ENCODE measurements around the gene MAPK6. TPM values are rescaled to one million over a fixed set of nuclear protein-coding genes. Genes with fewer than 3 reads are reported as not detected.

The MAPK6 gene
- total and polyA plus RNA-seq, 9 of the 15 experiments (the other 6 are each of a cell fraction or from before 2014, with no cell fraction given) = 28.5 to 97.1 (median 74.0) TPM

GRCh38 chr15:52018693-52019393 is at the start of gene MAPK6 (continued):
- TF ChIP-seq CEBPG (CRISPR knock-in tag; IDR thresholded peaks at IDR 0.05) = no peak
- TF ChIP-seq CEBPG (tag; conservative IDR thresholded peaks at IDR 0.05 in 1 of 2, IDR thresholded peaks at IDR 0.05 in 1 of 2) = no peak
- TF ChIP-seq ZBED1 (IDR thresholded peaks at IDR 0.05) = peak; percentile 74; the same call in 1 of the 2 replicates
- TF ChIP-seq MECOM (CRISPR knock-in tag; IDR thresholded peaks at IDR 0.05) = no peak
- peak; percentile 39; the same call in 1 of the 2 replicates for TF ChIP-seq KLF1 (tag; IDR thresholded peaks at IDR 0.05)
- TF ChIP-seq ZBTB1 (CRISPR knock-in tag; IDR thresholded peaks at IDR 0.05; ENCODE audit: borderline replicate concordance, low read depth) = peak; percentile 72; the same call in 1 of the 2 replicates
- TF ChIP-seq ZNF436 (CRISPR knock-in tag; IDR thresholded peaks at IDR 0.05) = no peak
- TF ChIP-seq GTF2F1 (IDR thresholded peaks at IDR 0.05; ENCODE audit: low read depth, low read length) = 0 out of 2 replicates have a peak, but pooled peaks have one; percentile 18
- peak; percentile 90 to 91 for TF ChIP-seq NRF1 (conservative IDR thresholded peaks at IDR 0.05 in 1 of 2, IDR thresholded peaks at IDR 0.05 in 1 of 2)
- TF ChIP-seq FIP1L1 (IDR thresholded peaks at IDR 0.05; ENCODE audit: low read depth, low read length, poor library complexity, severe bottlenecking) = peak; percentile 88
- TF ChIP-seq ESRRA (IDR thresholded peaks at IDR 0.05; ENCODE audit: borderline replicate concordance, low read depth) = no peak
- no peak for TF ChIP-seq HNRNPUL1 (IDR thresholded peaks at IDR 0.05; ENCODE audit: low read length)
- TF ChIP-seq ZNF407 (IDR thresholded peaks at IDR 0.05; ENCODE audit: low read depth) = no peak
- peak; percentile 90 for TF ChIP-seq SMAD4 (CRISPR knock-in tag; conservative IDR thresholded peaks at IDR 0.05)
- peak; percentile 100 for TF ChIP-seq ZKSCAN1 (IDR thresholded peaks at IDR 0.05; ENCODE audit: low read depth, low read length)
- TF ChIP-seq AFF4 (CRISPR knock-in tag; IDR thresholded peaks at IDR 0.05) = peak; percentile 94

Data from K562 (cell line).